PFSK-1 (cell line): ENCODE results near the gene MMP28.

ENCODE experiments used
- FOXP2 ChIP-seq: optimal IDR thresholded peaks from 2 replicates; pipeline ENCODE3; 2011; ENCODE audit warnings: borderline replicate concordance, control low read depth, inconsistent platforms; ENCODE audit not compliant: insufficient read depth; ENCODE audit errors: extremely low read length, extremely low read depth
- POLR2AphosphoS5 ChIP-seq: IDR thresholded peaks from 2 replicates; pipeline ENCODE4 v1.6.1; 2012; ENCODE audit warnings: low read depth, mild to moderate bottlenecking, control low read depth, low read length, moderate library complexity
- SIN3A ChIP-seq: IDR thresholded peaks from 2 replicates; pipeline ENCODE4 v1.6.1; 2012; ENCODE audit warnings: mild to moderate bottlenecking, low read length, moderate library complexity, borderline replicate concordance; ENCODE audit not compliant: insufficient read depth
- TAF1 ChIP-seq: IDR thresholded peaks from 2 replicates; pipeline ENCODE4 v1.6.1; 2012; ENCODE audit warnings: low read length, control low read depth, borderline replicate concordance; ENCODE audit not compliant: insufficient read depth
- TF ChIP-seq, protein P1 (sequence below), 2 experiments: IDR thresholded peaks; 2 replicates each; pipeline versions ENCODE4 v1.6.1 to v1.8.0; 2011 to 2012; ENCODE audit warnings: low read depth in 2 of 2, low read length in 2 of 2, control low read depth in 1 of 2, inconsistent platforms in 1 of 2, mild to moderate bottlenecking in 1 of 2, moderate library complexity in 1 of 2; ENCODE audit not compliant: insufficient read depth in 1 of 2

DNA sequence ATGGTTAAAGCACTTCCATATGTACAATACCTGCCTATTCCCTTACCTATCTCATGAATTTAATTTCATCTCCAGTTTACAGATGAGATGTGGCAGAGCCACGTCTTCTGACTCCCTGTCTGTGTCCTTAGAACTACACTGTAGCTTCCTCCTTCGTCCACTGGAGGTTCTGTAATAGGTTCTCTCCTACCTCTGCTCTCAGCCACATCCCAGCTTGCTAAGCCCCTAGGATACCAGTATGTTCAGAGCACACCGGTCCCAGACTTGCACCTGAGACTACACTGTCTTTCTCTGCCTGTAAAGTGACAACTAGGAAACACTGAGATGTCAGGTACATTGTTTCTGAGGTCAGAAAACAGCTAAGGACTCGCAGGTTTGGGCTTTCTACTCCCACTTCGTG is 67.8 kb downstream of the MMP28 start:
- TF ChIP-seq POLR2AphosphoS5: no peak
- TF ChIP-seq TAF1: no peak
- TF ChIP-seq, protein P1, sequence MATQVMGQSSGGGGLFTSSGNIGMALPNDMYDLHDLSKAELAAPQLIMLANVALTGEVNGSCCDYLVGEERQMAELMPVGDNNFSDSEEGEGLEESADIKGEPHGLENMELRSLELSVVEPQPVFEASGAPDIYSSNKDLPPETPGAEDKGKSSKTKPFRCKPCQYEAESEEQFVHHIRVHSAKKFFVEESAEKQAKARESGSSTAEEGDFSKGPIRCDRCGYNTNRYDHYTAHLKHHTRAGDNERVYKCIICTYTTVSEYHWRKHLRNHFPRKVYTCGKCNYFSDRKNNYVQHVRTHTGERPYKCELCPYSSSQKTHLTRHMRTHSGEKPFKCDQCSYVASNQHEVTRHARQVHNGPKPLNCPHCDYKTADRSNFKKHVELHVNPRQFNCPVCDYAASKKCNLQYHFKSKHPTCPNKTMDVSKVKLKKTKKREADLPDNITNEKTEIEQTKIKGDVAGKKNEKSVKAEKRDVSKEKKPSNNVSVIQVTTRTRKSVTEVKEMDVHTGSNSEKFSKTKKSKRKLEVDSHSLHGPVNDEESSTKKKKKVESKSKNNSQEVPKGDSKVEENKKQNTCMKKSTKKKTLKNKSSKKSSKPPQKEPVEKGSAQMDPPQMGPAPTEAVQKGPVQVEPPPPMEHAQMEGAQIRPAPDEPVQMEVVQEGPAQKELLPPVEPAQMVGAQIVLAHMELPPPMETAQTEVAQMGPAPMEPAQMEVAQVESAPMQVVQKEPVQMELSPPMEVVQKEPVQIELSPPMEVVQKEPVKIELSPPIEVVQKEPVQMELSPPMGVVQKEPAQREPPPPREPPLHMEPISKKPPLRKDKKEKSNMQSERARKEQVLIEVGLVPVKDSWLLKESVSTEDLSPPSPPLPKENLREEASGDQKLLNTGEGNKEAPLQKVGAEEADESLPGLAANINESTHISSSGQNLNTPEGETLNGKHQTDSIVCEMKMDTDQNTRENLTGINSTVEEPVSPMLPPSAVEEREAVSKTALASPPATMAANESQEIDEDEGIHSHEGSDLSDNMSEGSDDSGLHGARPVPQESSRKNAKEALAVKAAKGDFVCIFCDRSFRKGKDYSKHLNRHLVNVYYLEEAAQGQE (IDR thresholded peaks at IDR 0.05; ENCODE audit: insufficient read depth in 1 of 2, low read depth in 2 of 2, low read length in 2 of 2): no peak
- TF ChIP-seq SIN3A: no peak
- no peak for TF ChIP-seq FOXP2
